Measurements from ENCODE around the gene RASAL2. TPM values are rescaled to one million over a fixed set of nuclear protein-coding genes. Genes with fewer than 3 reads are reported as not detected.

RASAL2 gene
- total and polyA plus RNA-seq, 9 of the 15 experiments (the other 6 are each of a cell fraction or from before 2014, with no cell fraction given): 0.13 to 1.0 (median 0.62) TPM

GRCh38 chr1:178496410-178497135 is 402.7 kb downstream of the RASAL2 start, which contains the start of gene CLEC20A:
Gene CLEC20A, minus strand, starts transcription at chr1:178496964. Its CDS starts 25 bp downstream, at chr1:178496939.
- ChIA-PET POLR2A (interaction anchor here (0.6 kb wide), 2 partner anchors 9 to 51 kb away, joined by 3 read pairs; no protein-coding TSS in a partner anchor), CTCF (ENCODE audit: low intra/inter-chr PET ratio) (no interaction called here)
- FAIRE-seq (no peak), DNase-seq (ENCODE audit: extremely low read depth in 1 of 4, low spot score in 3 of 4) (no peak), ATAC-seq (no peak)
- 1% methylated on average over 26 of the region's 26 CpGs for WGBS (ENCODE audit: insufficient coverage, low coverage, missing lambda C conversion rate)
- H3K4me3 ChIP-seq: no peak within 1 kb of the TSS
- no peak within 1 kb of the TSS for H3K27ac ChIP-seq (ENCODE audit: extremely low read depth, low read depth, low read length)
- H3K9me1 ChIP-seq (ENCODE audit: control insufficient read depth, insufficient read depth, low read length): peaks cover 3% of the 10 kb centered on the region
- no peak within 1 kb of the TSS for H2AFZ ChIP-seq (ENCODE audit: low read depth, low read length)
- no peaks in the 10 kb centered on the region; the same call in 1 of the 2 replicates for H4K20me1 ChIP-seq (replicated peaks; ENCODE audit: control insufficient read depth, insufficient read depth, low read length)
- no peaks in the 10 kb centered on the region for H3K4me1 ChIP-seq (replicated peaks in 1 of 2; ENCODE audit: control insufficient read depth in 2 of 2, insufficient read depth in 2 of 2, low read length in 2 of 2)
- H3K9me3 ChIP-seq (replicated peaks; ENCODE audit: control insufficient read depth, insufficient read depth, low read depth, low read length): no peaks in the 10 kb centered on the region
- no peaks in the 10 kb centered on the region for H3K79me2 ChIP-seq (ENCODE audit: control insufficient read depth, insufficient read depth, low read length)
- no peak within 1 kb of the TSS for H3K9ac ChIP-seq (ENCODE audit: insufficient read depth in 1 of 2, low read depth in 2 of 2, low read length in 2 of 2)
- H3K27me3 ChIP-seq (ENCODE audit: control insufficient read depth in 2 of 2, insufficient read depth in 2 of 2, low read length in 2 of 2): peaks cover 42 to 81% of the 10 kb centered on the region in 2 experiments
- in situ Hi-C loops (cut with MboI) (no loop called here), intact Hi-C loops (cut with micrococcal nuclease) (no loop called here)
- H3K4me2 ChIP-seq (ENCODE audit: insufficient read depth, low read length): no peak within 1 kb of the TSS
- no peaks in the 10 kb centered on the region for H3K36me3 ChIP-seq (ENCODE audit: control insufficient read depth, insufficient read depth, low read length)
- no peak for TF ChIP-seq TAF1 (IDR thresholded peaks at IDR 0.05; ENCODE audit: control insufficient read depth, extremely low read depth, insufficient read depth, low read length, severe bottlenecking)
- TF ChIP-seq ZNF324 (CRISPR knock-in tag; IDR thresholded peaks at IDR 0.05): no peak
- no peak for TF ChIP-seq CBX3 (IDR thresholded peaks at IDR 0.05; ENCODE audit: borderline replicate concordance in 1 of 2, low read length in 2 of 2)
- no peak for TF ChIP-seq NFXL1 (CRISPR knock-in tag; IDR thresholded peaks at IDR 0.05)
- TF ChIP-seq SIRT6 (IDR thresholded peaks at IDR 0.05; ENCODE audit: low read depth, low read length): no peak
- TF ChIP-seq ZNF740 (CRISPR knock-in tag; IDR thresholded peaks at IDR 0.05): no peak
- TF ChIP-seq ZNF740 (tag; IDR thresholded peaks at IDR 0.05): no peak
- no peak for TF ChIP-seq STAT5B (CRISPR knock-in tag; IDR thresholded peaks at IDR 0.05)
- TF ChIP-seq TSC22D4 (tag; IDR thresholded peaks at IDR 0.05): no peak
- no peak for TF ChIP-seq RBM17 (IDR thresholded peaks at IDR 0.05; ENCODE audit: borderline replicate concordance, low read depth, low read length)
- no peak for TF ChIP-seq ZBTB1 (CRISPR knock-in tag; IDR thresholded peaks at IDR 0.05; ENCODE audit: borderline replicate concordance, low read depth)
- TF ChIP-seq LCOR (CRISPR knock-in tag; IDR thresholded peaks at IDR 0.05): no peak
- no TSS peak for BruUV-seq (replicated peaks)

All from K562 (cell line).